ENCODE results near the gene MRPS24.
A peak's percentile ranks its signal among the peaks of the same experiment; 100 is the strongest.

Gene MRPS24

DNA sequence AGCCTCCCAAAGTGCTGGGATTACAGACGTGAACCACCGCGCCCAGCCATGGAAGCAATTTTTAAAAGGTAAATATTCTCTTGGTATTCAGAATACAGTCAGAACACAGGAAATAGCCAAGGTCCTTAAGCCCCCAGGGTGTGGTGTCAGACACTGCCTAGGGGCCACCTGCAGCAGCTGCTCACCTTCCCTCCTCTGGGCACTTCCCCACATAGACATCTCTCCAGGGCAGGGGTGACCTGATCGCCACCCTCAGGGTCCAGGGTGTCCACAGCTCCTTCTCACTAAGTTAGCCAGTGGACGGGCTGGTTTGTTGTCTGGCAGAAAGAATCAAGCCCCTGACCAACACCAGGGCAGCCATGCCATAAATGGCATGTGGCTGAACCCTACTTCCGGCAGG lies 21.2 kb upstream of the MRPS24 start:
- in situ Hi-C loops (cut with HindIII; ENCODE audit: low pct_unique_long_range_greater_than_20kb, low sequenced_read_pairs), result no loop called here
- no peak for DNase-seq (ENCODE audit: low read depth in 1 of 2, low spot score in 1 of 2)
- no peak for TF ChIP-seq JUND (IDR thresholded peaks at IDR 0.05; ENCODE audit: low read depth)

- no peak for DNase-seq (ENCODE audit: low read depth in 1 of 2, low spot score in 1 of 2)
- in situ Hi-C loops (cut with HindIII; ENCODE audit: low pct_unique_long_range_greater_than_20kb, low sequenced_read_pairs), result no loop called here
- no peak for TF ChIP-seq JUND (IDR thresholded peaks at IDR 0.05; ENCODE audit: low read depth)
These were observed 20.0 kb upstream of the MRPS24 start for GRCh38 chr7:43888993-43889945.

GRCh38 chr7:43884617-43885016 lies 15.3 kb upstream of the MRPS24 start:
- in situ Hi-C loops (cut with HindIII; ENCODE audit: low pct_unique_long_range_greater_than_20kb, low sequenced_read_pairs), result no loop called here
- DNase-seq (ENCODE audit: low read depth in 1 of 2, low spot score in 1 of 2), result no peak
- no peak for TF ChIP-seq JUND (IDR thresholded peaks at IDR 0.05; ENCODE audit: low read depth)

DNA sequence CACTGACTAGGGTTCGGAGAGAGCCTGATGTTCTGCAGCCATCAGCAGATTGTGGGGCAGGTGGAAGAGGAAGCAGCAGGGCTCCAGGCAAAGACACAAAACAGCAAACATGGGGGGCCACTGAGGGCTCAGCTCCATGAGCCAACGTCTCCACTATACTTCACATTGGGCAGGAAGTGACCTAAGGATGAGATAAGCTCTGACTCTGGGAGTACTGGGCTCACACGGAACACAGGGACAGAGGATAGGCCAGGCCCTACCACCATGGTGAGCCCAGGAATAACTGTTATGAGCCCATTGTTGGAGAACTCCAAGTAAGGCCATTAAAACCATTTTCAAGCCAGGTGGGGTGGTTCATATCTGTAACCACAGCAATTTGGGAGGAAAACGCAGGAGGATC lies 14.9 kb upstream of the MRPS24 start:
- DNase-seq (ENCODE audit: low read depth in 1 of 2, low spot score in 1 of 2), result no peak
- TF ChIP-seq JUND (IDR thresholded peaks at IDR 0.05; ENCODE audit: low read depth), result no peak
- in situ Hi-C loops (cut with HindIII; ENCODE audit: low pct_unique_long_range_greater_than_20kb, low sequenced_read_pairs), result no loop called here

DNA sequence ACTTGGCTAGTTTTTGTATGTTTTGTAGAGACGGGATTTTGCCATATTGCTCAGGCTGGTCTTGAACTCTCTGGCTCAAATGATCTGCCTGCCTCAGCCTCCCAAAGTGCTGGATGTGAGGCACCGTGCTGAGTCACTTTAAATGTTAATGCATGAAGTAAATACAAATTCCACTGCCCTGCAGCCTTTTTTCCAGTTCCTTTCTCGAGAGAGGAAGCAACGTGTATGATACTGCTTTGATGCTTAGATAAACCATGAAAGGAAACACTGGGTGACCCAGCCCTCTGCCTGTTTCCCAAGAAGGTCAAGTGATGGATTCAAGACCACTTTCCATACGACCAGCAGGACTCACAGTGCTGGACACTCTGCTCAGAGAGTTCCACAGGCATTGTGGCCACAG lies 11.3 kb upstream of the MRPS24 start:
- in situ Hi-C loops (cut with HindIII; ENCODE audit: low pct_unique_long_range_greater_than_20kb, low sequenced_read_pairs), result no loop called here
- TF ChIP-seq JUND (IDR thresholded peaks at IDR 0.05; ENCODE audit: low read depth), result no peak
- DNase-seq (ENCODE audit: low read depth in 1 of 2, low spot score in 1 of 2), result no peak

DNA sequence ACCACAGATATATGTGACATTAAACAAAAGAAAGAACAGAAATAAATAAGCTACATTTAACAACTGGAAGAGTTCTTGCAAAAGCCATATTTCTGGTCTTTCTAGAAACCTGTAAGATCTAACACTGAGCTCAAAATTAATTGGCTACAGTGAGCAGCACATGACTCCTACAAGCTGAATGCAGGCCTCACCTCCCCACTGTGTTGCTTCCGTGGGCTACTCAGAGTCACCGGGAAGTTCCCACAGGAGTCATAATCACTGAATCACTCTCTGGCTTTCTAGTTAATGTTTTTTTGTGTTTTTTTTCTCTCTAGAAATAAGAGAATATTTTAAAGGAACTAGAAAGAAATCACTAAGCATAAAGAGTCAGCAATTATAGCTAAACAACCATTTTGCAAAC lies 10.2 kb upstream of the MRPS24 start:
- TF ChIP-seq JUND (IDR thresholded peaks at IDR 0.05; ENCODE audit: low read depth), result no peak
- no peak for DNase-seq (ENCODE audit: low read depth in 1 of 2, low spot score in 1 of 2)

DNA sequence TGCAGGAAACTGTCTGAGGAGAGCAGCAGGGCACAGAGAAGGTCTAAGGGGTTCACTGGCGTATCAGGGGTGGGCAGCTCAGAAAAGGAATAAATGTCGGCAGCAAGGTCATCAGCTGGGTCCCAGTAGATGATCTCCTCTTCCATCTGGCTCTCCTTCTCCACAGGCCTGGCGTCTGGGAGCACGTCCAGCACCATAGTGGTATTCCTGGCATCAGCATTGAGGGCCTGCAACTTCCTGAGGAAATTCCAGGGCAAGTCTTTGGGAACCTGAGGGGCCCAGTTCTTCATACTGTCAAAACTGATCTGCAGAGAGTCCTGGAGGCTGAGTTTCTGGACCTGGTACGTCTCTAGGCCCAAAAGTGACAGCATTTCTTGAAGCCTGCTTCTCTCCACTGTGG lies 9.6 kb upstream of the MRPS24 start:
- in situ Hi-C loops (cut with HindIII; ENCODE audit: low pct_unique_long_range_greater_than_20kb, low sequenced_read_pairs), result no loop called here

More for the DNA sequence above, 10.2 kb upstream of the MRPS24 start:
- in situ Hi-C loops (cut with HindIII; ENCODE audit: low pct_unique_long_range_greater_than_20kb, low sequenced_read_pairs), result no loop called here

GRCh38 chr7:43877968-43878864 lies 8.9 kb upstream of the MRPS24 start:
- in situ Hi-C loops (cut with HindIII; ENCODE audit: low pct_unique_long_range_greater_than_20kb, low sequenced_read_pairs), result no loop called here
- no peak for DNase-seq (ENCODE audit: low read depth in 1 of 2, low spot score in 1 of 2)
- TF ChIP-seq JUND (IDR thresholded peaks at IDR 0.05; ENCODE audit: low read depth), result no peak

More for the DNA sequence above, 9.6 kb upstream of the MRPS24 start:
- no peak for TF ChIP-seq JUND (IDR thresholded peaks at IDR 0.05; ENCODE audit: low read depth)
- DNase-seq (ENCODE audit: low read depth in 1 of 2, low spot score in 1 of 2), result no peak

DNA sequence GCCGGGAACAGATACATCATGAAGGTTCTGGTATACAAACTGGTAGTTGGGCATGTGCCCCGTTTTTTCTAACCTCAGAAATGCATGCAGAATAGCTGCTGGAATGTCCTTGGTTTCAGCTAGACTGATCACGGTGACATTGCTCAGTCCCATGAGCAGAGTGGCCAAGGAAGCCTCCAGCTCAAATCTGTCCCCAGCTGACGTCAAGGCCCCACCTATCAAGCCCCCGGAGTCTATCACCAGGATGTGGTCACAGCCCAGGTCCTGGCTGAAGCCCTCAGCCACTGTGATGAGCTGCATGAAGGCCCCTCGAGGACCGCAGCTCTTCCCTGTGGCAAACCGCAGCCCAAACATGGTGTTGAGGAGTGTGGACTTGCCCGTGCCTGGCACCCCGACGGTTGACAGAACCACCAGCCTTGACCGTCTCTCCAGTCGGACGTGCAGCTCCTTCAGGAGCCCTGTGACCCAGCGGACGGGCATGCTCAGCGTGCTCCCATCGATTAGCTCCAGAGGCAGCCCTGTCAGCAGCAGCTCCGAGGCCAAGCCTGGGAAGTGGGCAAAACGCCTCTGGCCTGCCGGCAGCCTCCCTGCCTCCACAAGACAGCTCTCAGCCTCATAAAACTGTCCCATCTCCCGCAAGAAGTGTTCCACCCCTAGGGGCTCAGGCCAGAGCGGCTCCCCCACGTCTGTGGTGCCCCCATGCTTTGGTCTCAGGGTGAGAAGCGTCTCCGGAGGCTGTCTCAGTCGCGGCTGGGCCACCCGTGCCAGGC lies 7.8 kb upstream of the MRPS24 start:
- no peak for DNase-seq (ENCODE audit: low read depth in 1 of 2, low spot score in 1 of 2)
- in situ Hi-C loops (cut with HindIII; ENCODE audit: low pct_unique_long_range_greater_than_20kb, low sequenced_read_pairs), result no loop called here
- no peak for TF ChIP-seq JUND (IDR thresholded peaks at IDR 0.05; ENCODE audit: low read depth)

- in situ Hi-C loops (cut with HindIII; ENCODE audit: low pct_unique_long_range_greater_than_20kb, low sequenced_read_pairs), result no loop called here
- DNase-seq (ENCODE audit: low read depth in 1 of 2, low spot score in 1 of 2), result no peak
- no peak for TF ChIP-seq JUND (IDR thresholded peaks at IDR 0.05; ENCODE audit: low read depth)
These were observed 6.9 kb upstream of the MRPS24 start for GRCh38 chr7:43876241-43876640.

DNA sequence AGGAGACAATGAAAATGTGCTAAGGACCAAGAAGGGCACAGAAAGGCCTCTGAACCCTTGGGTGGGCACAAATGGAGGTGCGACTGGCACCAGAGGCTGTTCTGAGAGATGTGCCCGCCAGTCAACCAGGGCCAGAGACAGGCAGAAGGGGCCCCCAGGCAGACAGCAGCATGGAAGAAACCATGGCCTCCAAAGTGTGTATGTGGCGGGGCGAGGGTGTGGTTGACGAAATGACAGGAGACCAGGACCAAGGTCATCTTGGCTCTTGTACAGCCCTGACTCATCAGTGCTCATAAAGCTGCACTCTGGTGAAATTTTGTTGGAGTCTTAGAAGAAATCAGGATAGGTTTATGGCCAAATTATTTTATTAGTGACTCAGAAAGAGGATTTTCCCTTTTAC lies 4.0 kb upstream of the MRPS24 start:
- TF ChIP-seq JUND (IDR thresholded peaks at IDR 0.05; ENCODE audit: low read depth), result no peak
- DNase-seq (ENCODE audit: low read depth in 1 of 2, low spot score in 1 of 2), result no peak
- in situ Hi-C loops (cut with HindIII; ENCODE audit: low pct_unique_long_range_greater_than_20kb, low sequenced_read_pairs), result no loop called here

DNA sequence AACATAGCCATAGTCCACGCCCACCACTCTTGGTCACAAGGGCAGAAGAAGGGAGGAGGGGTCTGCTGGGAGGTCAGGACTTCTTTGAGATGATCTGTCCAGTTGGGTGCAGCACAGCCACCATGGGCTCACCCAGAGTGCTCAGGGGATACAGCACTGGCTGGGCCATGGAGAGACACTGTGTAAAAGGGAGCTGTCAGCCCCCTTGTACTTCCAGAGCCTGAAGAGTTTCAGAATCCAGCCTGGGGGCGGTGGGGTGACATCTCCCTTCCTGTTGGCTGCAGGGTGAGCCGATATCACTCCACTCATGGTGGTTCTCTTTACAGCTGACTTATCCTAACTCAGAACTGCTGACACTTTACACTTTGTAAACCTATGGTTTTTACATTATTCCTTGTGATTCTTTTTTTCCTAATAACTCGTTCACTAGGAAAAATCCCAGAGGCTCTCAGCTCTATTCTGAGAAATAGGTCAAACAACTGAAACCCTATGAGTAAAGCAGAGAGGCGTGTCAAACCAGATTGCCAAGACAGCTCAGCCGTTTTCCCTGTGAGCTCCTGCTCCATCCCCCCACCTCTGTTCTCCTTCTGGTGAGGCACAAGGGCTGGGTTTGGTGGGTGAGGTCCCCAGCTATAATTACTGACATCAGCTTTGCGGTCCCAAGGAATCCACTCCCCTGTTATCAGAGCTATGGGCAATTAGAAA lies 3.2 kb upstream of the MRPS24 start:
- DNase-seq (ENCODE audit: low read depth in 1 of 2, low spot score in 1 of 2), result peak in 1 of 2 experiments; percentile 48
- no peak for TF ChIP-seq JUND (IDR thresholded peaks at IDR 0.05; ENCODE audit: low read depth)
- in situ Hi-C loops (cut with HindIII; ENCODE audit: low pct_unique_long_range_greater_than_20kb, low sequenced_read_pairs), result no loop called here

Data from T47D (cell line).